Measurements from ENCODE around the gene OCEL1. TPM values are rescaled to one million over a fixed set of nuclear protein-coding genes. Genes with fewer than 3 reads are reported as not detected.
"Not testable (repeated sequence)": the region's sequence is repeated elsewhere in the genome, so short reads cannot be mapped to it uniquely, and the experiment has no call there.

The OCEL1 gene, protein sequence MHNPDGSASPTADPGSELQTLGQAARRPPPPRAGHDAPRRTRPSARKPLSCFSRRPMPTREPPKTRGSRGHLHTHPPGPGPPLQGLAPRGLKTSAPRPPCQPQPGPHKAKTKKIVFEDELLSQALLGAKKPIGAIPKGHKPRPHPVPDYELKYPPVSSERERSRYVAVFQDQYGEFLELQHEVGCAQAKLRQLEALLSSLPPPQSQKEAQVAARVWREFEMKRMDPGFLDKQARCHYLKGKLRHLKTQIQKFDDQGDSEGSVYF
- total RNA-seq: 10 to 100 TPM; 19.6 to 23.1 TPM

DNA sequence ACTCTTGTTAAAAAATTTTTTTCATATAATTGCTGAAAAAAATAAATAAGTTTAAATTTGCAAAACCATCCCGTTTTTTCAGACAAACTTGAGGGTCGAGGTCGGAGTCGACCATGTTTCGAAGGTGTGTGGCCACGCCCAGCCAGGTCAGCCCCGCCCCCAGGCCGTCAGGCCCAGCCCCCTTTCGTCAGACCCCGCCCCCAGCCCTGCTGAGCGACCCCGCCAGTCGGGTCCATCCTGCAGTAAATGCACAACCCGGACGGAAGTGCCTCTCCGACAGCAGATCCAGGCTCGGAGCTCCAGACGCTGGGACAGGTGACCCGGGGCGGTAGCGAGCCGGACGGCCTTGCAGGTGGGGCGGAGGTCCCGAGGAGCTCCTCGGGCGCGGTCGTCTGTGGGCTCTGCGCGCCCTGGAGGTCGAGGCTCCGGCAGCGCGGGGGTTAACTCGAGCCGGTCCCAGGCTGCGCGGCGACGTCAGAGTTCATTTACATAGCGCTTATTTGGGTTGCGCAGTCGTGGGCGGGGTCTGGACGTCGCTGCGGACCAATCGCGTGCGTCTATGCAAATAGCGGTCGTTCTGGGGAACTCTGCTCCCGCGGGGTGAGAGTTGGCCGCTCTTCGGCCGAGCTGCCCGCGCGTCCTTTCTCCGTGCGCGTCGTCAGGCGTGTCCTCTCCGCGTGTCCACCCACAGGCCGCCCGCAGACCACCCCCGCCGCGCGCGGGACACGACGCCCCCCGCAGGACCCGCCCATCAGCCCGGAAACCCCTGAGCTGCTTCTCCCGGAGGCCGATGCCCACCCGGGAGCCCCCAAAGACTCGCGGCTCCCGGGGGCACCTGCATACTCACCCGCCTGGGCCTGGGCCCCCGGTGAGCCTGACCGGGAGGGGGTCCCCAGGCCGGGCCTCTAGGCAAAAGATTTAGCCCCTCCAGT is at the start of gene OCEL1:
TSS of gene OCEL1 (plus strand) at position 225 of the 932 bp plus-strand sequence. CDS start at position 247, 22 bp downstream.
- no peaks in the 10 kb centered on the region for H3K9me3 Mint-ChIP-seq
- H3K4me3 Mint-ChIP-seq: peak within 1 kb of the TSS; percentile 80
- peak; percentile 98 for DNase-seq
- no peaks in the 10 kb centered on the region for H3K27me3 Mint-ChIP-seq
- ChIA-PET POLR2A (interaction anchor here (0.6 to 1.4 kb wide), 3 partner anchors 9 to 254 kb away, joined by 3 to 5 read pairs (median 3); no protein-coding TSS in a partner anchor), CTCF (interaction anchor here (0.7 to 2.6 kb wide), 6 partner anchors 9 to 240 kb away, joined by 3 to 13 read pairs (median 4); partner anchors contain the start of gene USE1)
- peaks cover 8% of the 10 kb centered on the region for H3K4me1 Mint-ChIP-seq
- H3K36me3 Mint-ChIP-seq (ENCODE audit: low read depth): peaks cover 2% of the 10 kb centered on the region
- H3K27ac Mint-ChIP-seq: peak within 1 kb of the TSS; percentile 96

DNA sequence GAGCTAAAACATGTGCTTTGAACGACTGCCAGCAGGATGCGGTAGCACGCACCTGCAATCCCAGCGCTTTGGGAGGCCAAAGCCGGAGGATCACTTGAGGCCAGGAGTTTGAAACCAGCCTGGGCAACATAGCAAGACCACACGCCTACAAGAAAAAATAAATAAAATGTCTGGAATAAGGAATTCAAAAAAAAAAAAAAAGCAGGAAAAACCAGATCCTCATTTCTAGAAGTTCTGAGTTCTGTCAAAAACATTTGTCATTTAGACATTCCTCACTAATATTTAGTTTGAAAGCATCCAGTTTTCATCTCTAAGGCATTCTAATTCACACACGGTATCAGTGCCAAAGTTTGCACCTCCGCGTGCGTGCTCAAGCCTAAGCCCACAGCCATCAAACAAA is 47.7 kb upstream of the OCEL1 start:
- Mint-ChIP-seq H3K4me1 (peaks cover 20% of the 10 kb centered on the region), H3K36me3 (ENCODE audit: low read depth) (peaks cover 38% of the 10 kb centered on the region), H3K27ac (no peak overlapping the region), H3K9me3 (no peaks in the 10 kb centered on the region), H3K4me3 (no peak overlapping the region), H3K27me3 (no peaks in the 10 kb centered on the region)
- DNase-seq: no peak
- POLR2A ChIA-PET: interaction anchor here (0.5 kb wide), 1 partner anchor 50 kb away, joined by 3 read pairs; no protein-coding TSS in a partner anchor
- CTCF ChIA-PET: no interaction called here

DNA sequence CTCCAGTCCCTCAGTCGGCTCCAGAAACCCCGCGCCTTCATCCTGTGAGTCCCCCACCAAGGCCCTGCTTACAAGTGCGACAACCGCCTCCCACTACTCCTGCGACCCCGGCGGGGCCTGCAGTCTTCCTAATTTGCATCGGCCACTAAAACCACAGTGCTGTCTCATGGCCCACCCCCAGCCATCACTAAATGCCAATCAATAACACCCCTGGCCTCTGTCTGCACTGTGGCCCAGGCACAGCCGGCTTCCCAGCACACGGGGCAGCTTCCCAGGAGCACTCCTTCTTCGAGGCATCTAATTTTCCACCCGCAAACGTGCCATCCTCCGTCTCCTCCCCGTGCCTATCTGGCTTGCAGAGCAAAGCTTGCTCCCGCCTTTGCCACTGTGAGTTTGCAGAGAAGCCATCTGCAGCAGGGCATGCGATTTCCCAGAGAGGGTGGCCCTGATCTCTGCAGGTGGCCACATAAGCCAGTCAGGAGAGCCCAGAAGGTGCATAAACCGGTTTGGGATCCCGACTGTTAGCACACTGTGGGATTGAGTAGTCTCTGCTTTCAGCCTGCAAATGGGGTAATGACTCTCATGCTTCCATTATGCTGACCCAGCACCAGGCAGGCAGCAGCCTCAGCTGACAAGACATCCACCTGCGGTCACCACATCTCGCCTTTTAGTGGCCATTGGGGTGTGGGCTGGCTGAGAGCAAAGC is 44.9 kb upstream of the OCEL1 start:
- POLR2A ChIA-PET: no interaction called here

DNA sequence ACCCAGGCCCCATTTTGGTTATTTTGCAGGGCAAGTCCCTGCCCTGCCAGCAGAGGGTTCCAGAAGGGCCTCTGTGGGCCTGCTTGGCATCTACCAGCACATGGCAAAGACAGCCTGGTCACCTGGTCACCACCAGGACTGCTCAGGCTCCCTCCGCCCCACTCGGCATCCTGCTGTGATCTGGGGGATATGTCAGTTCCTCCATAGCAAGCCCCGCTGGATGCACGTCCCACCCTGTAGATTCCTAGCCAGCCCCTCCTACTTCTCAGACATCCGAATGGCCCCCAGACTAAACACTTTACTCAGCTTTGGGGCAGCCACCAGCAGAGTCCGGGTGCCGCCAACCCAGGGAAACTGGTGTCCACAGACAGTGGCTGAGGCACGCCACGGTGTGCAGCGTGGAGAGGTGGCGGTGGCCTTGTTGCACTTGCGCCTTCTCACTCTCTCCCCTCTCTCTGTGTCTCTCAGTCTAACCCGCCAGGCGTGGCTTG is 42.7 kb upstream of the OCEL1 start:
- Mint-ChIP-seq H3K4me3 (peak overlapping the region; percentile 74), H3K9me3 (no peaks in the 10 kb centered on the region), H3K27ac (peak overlapping the region; percentile 98), H3K27me3 (no peaks in the 10 kb centered on the region), H3K4me1 (peaks cover 42% of the 10 kb centered on the region), H3K36me3 (ENCODE audit: low read depth) (peaks cover 51% of the 10 kb centered on the region)
- peak; percentile 29 for DNase-seq
- POLR2A ChIA-PET: interaction anchor here (0.6 to 1.3 kb wide), 2 partner anchors 52 to 93 kb away, joined by 3 read pairs; no protein-coding TSS in a partner anchor
- CTCF ChIA-PET: interaction anchor here (0.5 to 3.0 kb wide), 6 partner anchors 15 to 547 kb away, joined by 3 to 9 read pairs (median 4); no protein-coding TSS in a partner anchor

More for the DNA sequence above, 44.9 kb upstream of the OCEL1 start:
- DNase-seq: no peak
- Mint-ChIP-seq H3K36me3 (ENCODE audit: low read depth) (peaks cover 45% of the 10 kb centered on the region), H3K27ac (peak overlapping the region; percentile 19), H3K4me1 (peaks cover 42% of the 10 kb centered on the region), H3K27me3 (no peaks in the 10 kb centered on the region), H3K9me3 (no peaks in the 10 kb centered on the region), H3K4me3 (no peak overlapping the region)
- CTCF ChIA-PET: interaction anchor here (0.6 kb wide), 1 partner anchor 131 kb away, joined by 4 read pairs; no protein-coding TSS in a partner anchor

DNA sequence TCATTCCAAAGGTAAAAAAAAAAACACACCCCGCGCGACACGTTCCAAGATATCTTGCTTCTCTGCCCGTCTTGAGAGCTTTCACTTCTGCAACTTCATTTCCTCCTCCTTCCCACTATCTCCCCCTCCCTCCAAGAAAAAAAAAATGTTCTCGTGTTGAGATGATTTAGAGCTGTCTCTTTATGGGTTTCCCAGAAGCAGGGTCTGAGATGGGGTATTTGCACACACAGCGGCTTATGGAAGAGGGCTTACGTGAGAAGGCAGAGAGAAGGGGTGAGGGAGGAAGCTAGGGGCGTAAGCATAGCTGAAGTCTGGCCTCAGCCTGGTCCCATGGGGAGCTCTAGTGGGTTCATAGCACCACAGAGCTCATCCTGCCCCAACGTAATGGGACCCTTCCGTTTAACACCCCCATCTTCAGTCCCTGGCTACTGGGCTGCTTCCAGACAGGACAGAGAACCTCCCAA is 42.1 kb upstream of the OCEL1 start:
- peak overlapping the region; percentile 74 for H3K4me3 Mint-ChIP-seq
- no peaks in the 10 kb centered on the region for H3K27me3 Mint-ChIP-seq
- H3K4me1 Mint-ChIP-seq: peaks cover 42% of the 10 kb centered on the region
- DNase-seq: peak; percentile 31
- H3K9me3 Mint-ChIP-seq: no peaks in the 10 kb centered on the region
- H3K27ac Mint-ChIP-seq: peak overlapping the region; percentile 98
- H3K36me3 Mint-ChIP-seq (ENCODE audit: low read depth): peaks cover 51% of the 10 kb centered on the region
- POLR2A ChIA-PET: interaction anchor here (0.6 to 1.3 kb wide), 4 partner anchors 52 to 204 kb away, joined by 3 to 8 read pairs (median 3); no protein-coding TSS in a partner anchor
- CTCF ChIA-PET: interaction anchor here (0.5 to 3.0 kb wide), 11 partner anchors 16 to 633 kb away, joined by 3 to 9 read pairs (median 3); partner anchors contain the start of gene USE1

DNA sequence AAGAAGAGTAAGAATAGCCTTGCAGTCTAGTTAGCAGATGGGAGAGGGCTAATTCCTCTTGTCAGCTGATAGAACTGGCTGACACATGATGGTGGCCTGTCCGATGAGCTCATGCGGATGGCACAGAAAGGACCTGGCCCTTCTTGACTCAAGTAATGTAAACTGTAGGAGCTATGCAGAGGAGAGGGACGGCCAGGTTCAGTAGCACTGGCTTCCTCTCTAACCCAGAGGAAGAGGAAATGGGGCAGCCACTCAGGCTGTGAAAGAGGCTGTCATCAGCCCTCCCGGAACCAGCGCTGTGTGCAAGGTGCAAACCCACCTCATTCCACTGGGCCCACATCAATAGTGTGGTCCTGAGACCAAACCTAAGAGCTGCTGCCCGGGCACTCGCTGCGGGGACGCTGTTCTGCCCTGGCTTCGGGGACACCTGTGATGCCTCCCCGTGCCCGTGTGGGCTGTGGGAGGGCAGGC is 41.6 kb upstream of the OCEL1 start:
- ChIA-PET CTCF (interaction anchor here (0.5 to 3.0 kb wide), 9 partner anchors 16 to 633 kb away, joined by 3 to 9 read pairs (median 3); partner anchors contain the start of gene USE1), POLR2A (interaction anchor here (0.6 to 1.3 kb wide), 3 partner anchors 51 to 204 kb away, joined by 3 to 8 read pairs (median 3); no protein-coding TSS in a partner anchor)
- peak overlapping the region; percentile 74 for H3K4me3 Mint-ChIP-seq
- peak overlapping the region; percentile 98 for H3K27ac Mint-ChIP-seq
- no peaks in the 10 kb centered on the region for H3K27me3 Mint-ChIP-seq
- peaks cover 55% of the 10 kb centered on the region for H3K36me3 Mint-ChIP-seq (ENCODE audit: low read depth)
- H3K9me3 Mint-ChIP-seq: no peaks in the 10 kb centered on the region
- DNase-seq: peak; percentile 74
- H3K4me1 Mint-ChIP-seq: peaks cover 42% of the 10 kb centered on the region

DNA sequence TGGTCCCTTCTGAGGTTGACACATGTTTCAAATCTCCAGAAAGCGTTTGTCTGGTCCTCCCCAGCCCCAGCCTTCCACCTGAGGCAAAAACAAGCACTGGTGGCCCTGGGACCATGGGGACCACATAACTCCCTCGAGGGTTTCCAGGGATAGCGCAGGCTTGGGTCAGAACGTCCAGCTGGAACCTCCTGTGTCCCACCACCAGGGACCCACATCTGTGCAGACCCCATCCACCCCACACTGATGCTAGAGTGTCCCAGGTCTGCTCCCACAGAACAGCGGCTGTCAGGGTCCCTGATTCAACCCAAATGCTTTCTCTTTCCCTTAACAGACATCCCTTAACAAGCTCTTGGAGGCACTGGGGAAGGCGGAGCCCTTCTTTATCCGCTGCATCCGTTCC is 40.4 kb upstream of the OCEL1 start:
- ChIA-PET POLR2A (no interaction called here), CTCF (interaction anchor here (3.0 kb wide), 1 partner anchor 60 kb away, joined by 9 read pairs; no protein-coding TSS in a partner anchor)
- Mint-ChIP-seq H3K36me3 (ENCODE audit: low read depth) (peaks cover 54% of the 10 kb centered on the region), H3K9me3 (no peaks in the 10 kb centered on the region), H3K27me3 (no peaks in the 10 kb centered on the region), H3K27ac (peak overlapping the region; percentile 60), H3K4me3 (no peak overlapping the region), H3K4me1 (peaks cover 41% of the 10 kb centered on the region)
- no peak for DNase-seq

DNA sequence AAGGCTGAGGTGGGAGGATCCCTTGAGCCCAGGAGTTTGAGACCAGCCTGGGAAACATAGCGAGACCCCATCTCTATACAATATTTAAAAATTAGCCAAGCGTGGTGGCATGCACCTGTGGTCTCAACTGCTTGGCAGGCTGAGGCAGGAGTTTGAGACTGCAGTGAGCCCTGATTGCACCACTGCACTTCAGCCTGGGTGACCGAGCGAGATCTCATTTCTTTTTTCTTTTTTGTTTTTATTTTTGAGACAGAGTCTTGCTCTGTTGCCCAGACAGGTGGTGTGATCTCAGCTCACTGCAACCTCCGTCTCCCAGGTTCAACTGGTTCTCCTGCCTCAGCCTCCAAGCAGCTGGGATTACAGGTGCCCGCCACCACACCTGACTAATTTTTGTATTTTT is 34.3 kb upstream of the OCEL1 start:
- H3K4me3 Mint-ChIP-seq, H3K27me3 Mint-ChIP-seq, DNase-seq, H3K4me1 Mint-ChIP-seq, H3K27ac Mint-ChIP-seq, POLR2A ChIA-PET, H3K9me3 Mint-ChIP-seq: not testable (repeated sequence)
- H3K36me3 Mint-ChIP-seq (ENCODE audit: low read depth): peaks cover 45% of the 10 kb centered on the region
- CTCF ChIA-PET: interaction anchor here (1.5 kb wide), 1 partner anchor 23 kb away, joined by 3 read pairs; no protein-coding TSS in a partner anchor

DNA sequence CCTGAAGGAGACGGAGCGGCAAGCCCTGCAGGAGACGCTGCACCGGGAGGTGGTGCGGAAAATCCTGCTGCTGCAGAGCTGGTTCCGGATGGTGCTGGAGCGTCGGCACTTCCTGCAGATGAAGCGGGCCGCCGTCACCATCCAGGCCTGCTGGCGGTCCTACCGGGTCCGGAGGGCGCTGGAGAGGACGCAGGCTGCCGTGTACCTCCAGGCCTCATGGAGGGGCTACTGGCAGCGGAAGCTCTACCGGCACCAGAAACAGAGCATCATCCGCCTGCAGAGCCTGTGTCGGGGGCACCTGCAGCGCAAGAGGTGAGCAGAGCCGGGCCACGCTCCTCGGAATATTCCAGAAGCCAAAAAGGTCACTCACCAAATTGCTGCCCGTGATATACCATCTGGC is 33.3 kb upstream of the OCEL1 start:
- Mint-ChIP-seq H3K4me1 (peaks cover 2% of the 10 kb centered on the region), H3K36me3 (ENCODE audit: low read depth) (peaks cover 44% of the 10 kb centered on the region), H3K9me3 (no peaks in the 10 kb centered on the region), H3K4me3 (no peak overlapping the region), H3K27me3 (no peaks in the 10 kb centered on the region), H3K27ac (no peak overlapping the region)
- ChIA-PET CTCF (no interaction called here), POLR2A (no interaction called here)
- no peak for DNase-seq

DNA sequence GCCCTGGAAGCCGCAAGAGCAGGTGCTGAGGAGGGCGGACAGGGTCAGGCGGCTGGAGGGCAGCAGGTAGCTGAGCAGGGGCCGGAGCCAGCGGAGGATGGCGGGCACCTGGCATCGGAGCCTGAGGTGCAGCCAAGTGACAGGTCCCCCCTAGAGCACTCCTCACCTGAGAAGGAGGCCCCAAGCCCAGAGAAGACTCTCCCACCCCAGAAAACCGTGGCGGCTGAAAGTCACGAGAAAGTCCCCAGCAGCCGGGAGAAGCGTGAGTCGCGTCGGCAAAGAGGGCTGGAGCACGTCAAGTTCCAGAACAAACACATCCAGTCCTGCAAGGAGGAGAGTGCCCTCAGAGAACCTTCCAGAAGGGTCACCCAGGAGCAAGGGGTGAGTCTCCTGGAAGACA is 31.4 kb upstream of the OCEL1 start:
- DNase-seq: no peak
- Mint-ChIP-seq H3K9me3 (no peaks in the 10 kb centered on the region), H3K4me3 (no peak overlapping the region), H3K4me1 (peaks cover 2% of the 10 kb centered on the region), H3K27ac (no peak overlapping the region), H3K36me3 (ENCODE audit: low read depth) (peaks cover 46% of the 10 kb centered on the region), H3K27me3 (no peaks in the 10 kb centered on the region)
- ChIA-PET CTCF (no interaction called here), POLR2A (no interaction called here)

DNA sequence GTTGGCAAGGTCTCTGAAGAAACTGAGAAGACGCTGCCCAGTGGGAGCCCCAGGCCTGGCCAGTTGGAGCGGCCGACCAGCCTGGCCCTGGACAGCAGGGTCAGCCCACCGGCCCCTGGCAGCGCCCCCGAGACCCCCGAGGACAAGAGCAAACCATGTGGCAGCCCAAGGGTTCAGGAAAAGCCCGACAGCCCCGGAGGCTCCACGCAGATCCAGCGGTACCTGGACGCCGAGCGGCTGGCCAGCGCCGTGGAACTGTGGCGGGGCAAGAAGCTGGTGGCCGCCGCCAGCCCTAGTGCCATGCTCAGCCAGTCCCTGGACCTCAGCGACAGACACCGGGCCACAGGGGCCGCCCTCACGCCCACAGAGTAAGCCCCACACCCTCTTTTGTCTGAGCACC is 30.9 kb upstream of the OCEL1 start:
- H3K27me3 Mint-ChIP-seq: no peaks in the 10 kb centered on the region
- H3K4me3 Mint-ChIP-seq: no peak overlapping the region
- ChIA-PET POLR2A (no interaction called here), CTCF (no interaction called here)
- peaks cover 2% of the 10 kb centered on the region for H3K4me1 Mint-ChIP-seq
- H3K9me3 Mint-ChIP-seq: no peaks in the 10 kb centered on the region
- DNase-seq: no peak
- peak overlapping the region; percentile 57 for H3K27ac Mint-ChIP-seq
- peaks cover 50% of the 10 kb centered on the region for H3K36me3 Mint-ChIP-seq (ENCODE audit: low read depth)

DNA sequence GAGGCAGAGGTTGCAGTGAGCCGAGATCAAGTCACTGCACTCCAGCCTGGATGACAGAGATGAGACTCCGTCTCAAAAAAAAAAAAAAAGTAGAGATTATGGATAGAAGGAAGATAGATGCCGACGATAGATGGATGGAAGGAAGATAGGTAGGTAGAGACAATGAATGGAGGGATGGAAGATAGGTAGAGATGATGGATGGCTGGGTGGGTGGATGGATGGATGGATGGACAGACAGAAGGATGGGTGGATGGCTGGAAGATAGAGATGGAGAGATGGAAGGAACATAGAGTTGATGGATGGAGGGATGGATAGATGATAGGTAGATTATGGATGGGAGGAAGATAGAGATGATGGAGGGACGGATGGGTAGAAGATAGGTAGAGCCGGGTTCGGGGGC is 29.4 kb upstream of the OCEL1 start:
- ChIA-PET POLR2A (no interaction called here), CTCF (no interaction called here)

More for the DNA sequence above, 29.4 kb upstream of the OCEL1 start:
- Mint-ChIP-seq H3K9me3 (no peaks in the 10 kb centered on the region), H3K4me1 (peaks cover 2% of the 10 kb centered on the region), H3K36me3 (ENCODE audit: low read depth) (peaks cover 56% of the 10 kb centered on the region), H3K4me3 (no peak overlapping the region), H3K27ac (no peak overlapping the region), H3K27me3 (no peaks in the 10 kb centered on the region)
- DNase-seq: no peak

All from activated CD4-positive, alpha-beta T cell treated with anti-CD3 and anti-CD28 coated beads, Interleukin-2, amount 10 ng/mL, durations not matched to agents 7 days and 5 days (primary cell).